ENCODE results near the gene NPAT. TPM values are rescaled to one million over a fixed set of nuclear protein-coding genes. Genes with fewer than 3 reads are reported as not detected.

Gene NPAT
- total RNA-seq, 1 donor from 2014 or later, result 38.1 TPM

GRCh38 chr11:108224911-108225786, 2.7 kb upstream of the NPAT start:
- POLR2A ChIA-PET, result interaction anchor here (0.6 to 8.9 kb wide), 4 partner anchors 13 to 440 kb away, joined by 3 to 210 read pairs (median 5); partner anchors contain the start of gene DDX10
- Mint-ChIP-seq H3K9me3 (no peaks in the 10 kb centered on the region), H3K4me1 (peaks cover 37% of the 10 kb centered on the region), H3K27ac (no peak overlapping the region), H3K27me3 (no peaks in the 10 kb centered on the region), H3K4me3 (no peak overlapping the region), H3K36me3 (ENCODE audit: low read depth) (peaks cover 52% of the 10 kb centered on the region)
- DNase-seq (peak; percentile 23), ATAC-seq (ENCODE audit: low read depth) (peak; percentile 2)
- CTCF ChIA-PET, result interaction anchor here (1.5 kb wide), 1 partner anchor 11 kb away, joined by 9 read pairs; no protein-coding TSS in a partner anchor
- TF ChIP-seq CTCF (IDR thresholded peaks at IDR 0.05), result no peak
- intact Hi-C loops (cut with micrococcal nuclease), result loop anchor here (1.0 to 10.0 kb wide), 3 partner anchors 104 to 768 kb away; partner anchors contain the start of genes ACAT1, CWF19L2 and POGLUT3

- Mint-ChIP-seq H3K9me3 (no peaks in the 10 kb centered on the region), H3K4me3 (no peak overlapping the region), H3K36me3 (ENCODE audit: low read depth) (peaks cover 49% of the 10 kb centered on the region), H3K27ac (no peak overlapping the region), H3K4me1 (peaks cover 45% of the 10 kb centered on the region), H3K27me3 (no peaks in the 10 kb centered on the region)
- DNase-seq (no peak), ATAC-seq (ENCODE audit: low read depth) (no peak)
- ChIA-PET CTCF (interaction anchor here (1.5 to 2.7 kb wide), 2 partner anchors 12 to 14 kb away, joined by 9 to 34 read pairs; no protein-coding TSS in a partner anchor), POLR2A (interaction anchor here (0.6 to 8.9 kb wide), 7 partner anchors 9 to 215 kb away, joined by 3 to 210 read pairs (median 5); partner anchors contain the start of gene CUL5)
- TF ChIP-seq CTCF (IDR thresholded peaks at IDR 0.05), result no peak
- intact Hi-C loops (cut with micrococcal nuclease), result loop anchor here (5.0 to 10.0 kb wide), 2 partner anchors 270 to 767 kb away; partner anchors contain the start of genes CWF19L2 and POGLUT3
Observed at GRCh38 chr11:108224366-108224765, 1.9 kb upstream of the NPAT start.

- ATAC-seq (ENCODE audit: low read depth) (no peak), DNase-seq (no peak)
- no peaks in the 10 kb centered on the region for H3K27me3 Mint-ChIP-seq
- H3K4me3 Mint-ChIP-seq, result no peak overlapping the region
- intact Hi-C loops (cut with micrococcal nuclease), result loop anchor here (2.0 to 10.0 kb wide), 7 partner anchors 65 to 766 kb away; partner anchors contain the start of genes CUL5, CWF19L2, DDX10 and POGLUT3
- ChIA-PET POLR2A (interaction anchor here (0.6 to 8.9 kb wide), 12 partner anchors 10 to 214 kb away, joined by 3 to 210 read pairs (median 4); partner anchors contain the start of gene CUL5), CTCF (interaction anchor here (0.7 to 2.7 kb wide), 4 partner anchors 14 to 69 kb away, joined by 4 to 34 read pairs (median 4); no protein-coding TSS in a partner anchor)
- H3K4me1 Mint-ChIP-seq, result peaks cover 50% of the 10 kb centered on the region
- peaks cover 48% of the 10 kb centered on the region for H3K36me3 Mint-ChIP-seq (ENCODE audit: low read depth)
- no peak for TF ChIP-seq CTCF (IDR thresholded peaks at IDR 0.05)
- no peaks in the 10 kb centered on the region for H3K9me3 Mint-ChIP-seq
- H3K27ac Mint-ChIP-seq, result no peak overlapping the region
Observed at GRCh38 chr11:108223348-108224149, 1.1 kb upstream of the NPAT start.

GRCh38 chr11:108221911-108222573, 396 bp downstream of the NPAT start:
- H3K27ac Mint-ChIP-seq, result no peak overlapping the region
- ChIA-PET POLR2A (interaction anchor here (0.7 to 8.9 kb wide), 19 partner anchors 11 to 1130 kb away, joined by 3 to 210 read pairs (median 5); partner anchors contain the start of genes C11orf65, CUL5 and DDX10), CTCF (interaction anchor here (1.4 to 2.7 kb wide), 2 partner anchors 16 to 65 kb away, joined by 5 to 34 read pairs; no protein-coding TSS in a partner anchor)
- TF ChIP-seq CTCF (IDR thresholded peaks at IDR 0.05), result no peak
- ATAC-seq (ENCODE audit: low read depth) (peak; percentile 3), DNase-seq (no peak)
- intact Hi-C loops (cut with micrococcal nuclease), result loop anchor here (1.0 to 10.0 kb wide), 13 partner anchors 14 to 765 kb away; partner anchors contain the start of genes ALKBH8, C11orf65, CUL5 and CWF19L2
- H3K36me3 Mint-ChIP-seq (ENCODE audit: low read depth), result peaks cover 47% of the 10 kb centered on the region
- H3K9me3 Mint-ChIP-seq, result no peaks in the 10 kb centered on the region
- H3K4me1 Mint-ChIP-seq, result peaks cover 52% of the 10 kb centered on the region
- no peaks in the 10 kb centered on the region for H3K27me3 Mint-ChIP-seq
- H3K4me3 Mint-ChIP-seq, result no peak overlapping the region
